Epithelial cell of esophagus (primary cell): ENCODE results near the gene ACVR1B.

Experiments
- DNase-seq: peaks from one replicate; pipeline ENCODE4 v3.0.0; 2010; ENCODE audit warnings: low read depth
- H3K4me3 ChIP-seq: 2 replicates; pipeline ENCODE4 v1.5.1; 2011; ENCODE audit warnings: mild to moderate bottlenecking, low read length, control low read depth
- TF ChIP-seq, protein P1 (sequence below): IDR thresholded peaks from 2 replicates; pipeline ENCODE4 v1.5.1; 2011; ENCODE audit warnings: low read depth, mild to moderate bottlenecking, low read length, control low read depth, inconsistent platforms; ENCODE audit not compliant: insufficient read depth; ENCODE audit errors: missing control alignments

The ACVR1B gene

DNA sequence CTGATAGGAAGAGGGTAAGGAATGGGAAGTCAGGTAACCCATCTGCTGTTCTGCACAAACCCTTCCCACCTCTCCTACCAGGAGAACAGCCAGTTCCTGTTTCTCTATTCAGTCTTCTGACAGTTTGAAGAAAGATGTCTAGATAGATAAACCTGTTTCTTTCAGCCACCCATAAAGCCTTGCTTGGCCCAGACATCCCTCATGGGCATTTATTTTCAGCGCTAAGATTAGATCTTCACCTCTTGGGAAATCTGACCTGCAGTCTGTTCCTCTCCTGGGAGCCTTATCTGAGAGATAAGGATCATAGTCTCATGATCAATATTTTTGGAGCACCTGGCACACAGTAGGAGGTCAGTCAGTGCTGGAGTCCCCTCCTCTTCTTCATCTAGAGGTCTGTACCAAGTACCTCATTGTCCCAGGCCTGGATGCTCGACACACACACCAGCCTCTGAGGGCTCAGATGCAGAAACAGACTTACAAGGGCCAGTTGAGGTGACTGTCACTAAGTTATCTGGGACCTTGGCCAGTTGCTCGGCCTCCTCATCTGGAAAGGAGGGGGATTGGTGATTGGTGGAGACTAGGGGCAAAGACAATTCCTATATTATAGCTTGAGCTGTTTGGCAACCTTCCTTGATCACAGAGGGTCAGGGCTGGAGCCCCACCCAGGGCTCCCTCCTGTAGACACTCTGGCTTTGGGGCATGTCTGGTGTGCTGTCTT, 26.0 kb upstream of the ACVR1B start:
- TF ChIP-seq, protein P1, sequence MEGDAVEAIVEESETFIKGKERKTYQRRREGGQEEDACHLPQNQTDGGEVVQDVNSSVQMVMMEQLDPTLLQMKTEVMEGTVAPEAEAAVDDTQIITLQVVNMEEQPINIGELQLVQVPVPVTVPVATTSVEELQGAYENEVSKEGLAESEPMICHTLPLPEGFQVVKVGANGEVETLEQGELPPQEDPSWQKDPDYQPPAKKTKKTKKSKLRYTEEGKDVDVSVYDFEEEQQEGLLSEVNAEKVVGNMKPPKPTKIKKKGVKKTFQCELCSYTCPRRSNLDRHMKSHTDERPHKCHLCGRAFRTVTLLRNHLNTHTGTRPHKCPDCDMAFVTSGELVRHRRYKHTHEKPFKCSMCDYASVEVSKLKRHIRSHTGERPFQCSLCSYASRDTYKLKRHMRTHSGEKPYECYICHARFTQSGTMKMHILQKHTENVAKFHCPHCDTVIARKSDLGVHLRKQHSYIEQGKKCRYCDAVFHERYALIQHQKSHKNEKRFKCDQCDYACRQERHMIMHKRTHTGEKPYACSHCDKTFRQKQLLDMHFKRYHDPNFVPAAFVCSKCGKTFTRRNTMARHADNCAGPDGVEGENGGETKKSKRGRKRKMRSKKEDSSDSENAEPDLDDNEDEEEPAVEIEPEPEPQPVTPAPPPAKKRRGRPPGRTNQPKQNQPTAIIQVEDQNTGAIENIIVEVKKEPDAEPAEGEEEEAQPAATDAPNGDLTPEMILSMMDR = no peak
- DNase-seq = no peak
- no peak overlapping the region for H3K4me3 ChIP-seq

DNA sequence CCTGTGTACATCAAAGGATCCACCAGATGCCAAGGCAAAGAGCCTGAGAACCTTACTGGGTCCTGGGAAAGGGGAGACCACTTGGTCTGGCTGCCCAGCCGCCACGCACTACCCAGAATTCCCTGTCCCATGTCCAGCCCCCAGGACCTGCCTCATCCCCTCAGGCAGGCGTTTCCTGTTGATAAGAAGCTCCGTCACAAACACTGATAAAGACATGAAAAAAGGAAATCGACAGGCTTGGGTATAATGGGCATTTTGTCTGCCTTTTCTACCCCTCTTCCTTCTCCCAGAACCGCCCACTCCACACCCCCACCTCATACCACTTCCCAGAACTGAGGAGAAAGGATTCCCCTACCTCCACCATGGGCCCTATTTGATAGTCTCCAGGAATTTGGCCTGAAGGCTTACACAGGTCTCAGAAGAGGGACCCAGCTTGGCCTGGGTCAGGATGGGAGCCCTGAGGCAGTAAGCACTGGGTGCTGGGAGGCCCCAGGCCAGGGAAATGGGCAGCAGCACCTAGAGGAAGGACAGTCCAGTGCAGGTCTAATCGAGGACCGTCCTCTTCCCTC, 25.4 kb upstream of the ACVR1B start:
- no peak for DNase-seq
- TF ChIP-seq, protein P1 = no peak
- H3K4me3 ChIP-seq = no peak overlapping the region

DNA sequence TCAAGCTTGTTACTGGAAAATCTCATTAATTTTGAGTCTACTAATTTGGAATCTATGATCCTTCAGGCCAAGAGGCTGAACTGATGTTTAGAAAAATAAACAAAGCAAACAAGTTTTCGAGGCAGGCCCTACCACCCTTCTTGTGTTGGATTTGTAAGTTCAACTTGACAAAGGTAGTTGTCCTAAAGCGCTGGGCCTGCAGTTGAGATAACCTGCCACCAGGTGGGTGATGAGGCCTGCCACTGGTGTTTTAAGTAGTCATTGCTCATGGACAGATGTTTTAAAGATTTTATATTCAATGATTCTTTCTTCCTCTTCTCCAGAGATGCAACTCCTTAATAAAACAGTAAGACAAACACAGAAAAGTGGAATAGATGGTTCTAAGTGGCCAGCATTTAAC, 24.8 kb upstream of the ACVR1B start:
- TF ChIP-seq, protein P1 = peak; percentile 84
- DNase-seq = peak; percentile 82
- no peak overlapping the region for H3K4me3 ChIP-seq

DNA sequence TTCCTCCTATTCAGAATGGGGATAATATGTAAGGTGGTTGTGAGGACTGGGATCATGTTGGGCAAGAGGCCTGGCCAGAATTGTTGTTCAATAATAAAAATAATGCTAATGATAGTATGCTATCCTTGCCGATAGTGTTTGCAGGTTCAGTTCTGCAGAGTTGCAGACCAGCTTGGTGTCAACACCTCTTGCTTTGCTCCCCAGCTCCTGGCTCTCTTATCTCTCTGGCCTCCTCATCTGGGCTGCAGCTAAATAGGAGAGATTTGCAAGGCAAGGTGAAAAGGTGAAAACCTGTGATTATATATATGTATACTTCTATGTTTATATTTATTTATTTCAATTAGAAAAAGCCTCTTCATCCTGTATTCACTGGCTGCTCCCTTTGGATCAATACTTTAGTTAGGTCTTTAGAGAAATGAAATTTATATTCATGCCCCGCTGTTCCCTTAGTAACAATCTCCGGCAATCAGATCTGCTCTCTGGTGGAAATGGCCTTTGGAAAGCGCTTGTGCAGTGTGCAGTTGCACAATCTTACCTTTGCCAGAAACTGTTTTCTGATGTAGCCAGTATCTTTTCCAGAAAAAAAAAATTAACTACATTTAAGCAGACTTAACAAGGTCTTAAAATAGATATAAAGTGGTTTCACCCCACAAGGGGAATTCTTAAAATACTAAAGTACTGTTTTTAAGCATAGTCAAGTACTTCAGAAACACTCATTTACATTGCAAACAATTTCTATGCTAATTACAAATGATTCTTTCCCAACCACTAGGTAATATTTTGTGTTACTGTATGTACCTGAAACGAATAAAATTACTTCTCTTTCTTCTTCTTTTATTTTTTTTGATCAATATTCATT, 19.1 kb upstream of the ACVR1B start:
- TF ChIP-seq, protein P1 = no peak
- H3K4me3 ChIP-seq = no peak overlapping the region
- no peak for DNase-seq

DNA sequence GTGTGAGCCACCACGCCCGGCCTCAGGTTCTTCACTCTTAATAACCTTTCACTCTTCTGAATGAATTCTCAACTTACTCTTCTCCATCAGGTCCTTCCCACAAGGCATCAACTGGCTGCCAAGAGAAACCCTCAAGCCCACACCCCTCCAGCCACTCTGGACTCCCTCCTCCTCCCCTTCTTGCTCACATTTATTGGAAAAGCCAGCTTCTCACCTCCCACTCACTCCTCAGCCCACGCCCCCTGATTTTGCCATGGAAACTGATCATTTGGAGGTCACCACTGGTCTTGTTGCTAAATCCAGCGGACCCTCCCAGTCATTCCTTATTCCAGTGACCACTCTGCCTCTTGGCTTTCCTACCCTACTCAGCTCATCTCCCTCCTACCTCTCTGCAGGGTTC, 17.4 kb upstream of the ACVR1B start:
- no peak for DNase-seq
- TF ChIP-seq, protein P1 = no peak

DNA sequence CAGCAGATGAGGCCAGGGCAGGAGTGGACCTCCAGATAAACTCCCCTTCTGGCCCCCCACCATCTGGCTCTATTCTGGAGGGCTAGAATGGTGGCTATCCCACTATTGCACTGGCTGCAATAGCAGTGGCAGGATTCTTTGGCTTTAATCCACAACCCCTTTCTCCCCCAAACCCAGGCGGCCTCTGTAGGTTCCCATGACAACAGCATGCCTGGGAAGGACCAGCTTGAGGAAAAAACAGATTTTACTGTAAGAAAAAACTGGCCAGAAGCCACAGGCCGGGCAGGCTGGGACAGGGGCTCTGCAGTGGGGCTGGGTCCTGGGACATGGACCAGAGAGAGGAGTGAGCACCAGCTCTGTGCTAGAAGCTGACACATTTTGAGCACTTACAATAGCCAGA, 13.6 kb upstream of the ACVR1B start:
- no peak for DNase-seq
- TF ChIP-seq, protein P1 = no peak
- no peak overlapping the region for H3K4me3 ChIP-seq

More for the DNA sequence above, 17.4 kb upstream of the ACVR1B start:
- no peak overlapping the region for H3K4me3 ChIP-seq
